Tibial artery (tissue), 4 donors: ENCODE results near the gene N4BP2L2.
A peak's percentile ranks its signal among the peaks of the same experiment; 100 is the strongest.

ENCODE experiments used
- DNase-seq, 2 donors: peaks; one replicate each; pipeline ENCODE4 v3.0.0-alpha.2; 2019
- H3K27ac ChIP-seq, 2 donors: fragments of 200-600 bp; sonication (generic) in 1 of 2; 1 replicate in 1 of 2; 2 replicates in 1 of 2; pipeline ENCODE4 v1.5.1; 2018 to 2019; ENCODE audit warnings: mild to moderate bottlenecking in 1 of 2
- H3K27me3 ChIP-seq, 2 donors: fragments of 200-600 bp; sonication (generic) in 1 of 2; one replicate each; pipeline versions ENCODE4 v1.5.1 to v1.6.0; 2016 to 2019
- H3K36me3 ChIP-seq, 3 donors: fragments of 200-600 bp; sonication (generic) in 2 of 3; one replicate each; pipeline ENCODE4 v1.5.1; 2016 to 2019; ENCODE audit warnings: mild to moderate bottlenecking in 2 of 3
- H3K4me1 ChIP-seq, 4 donors: fragments of 200-600 bp; sonication (generic) in 2 of 4; 1 replicate in 3 of 4; 2 replicates in 1 of 4; pipeline ENCODE4 v1.5.1; 2016 to 2019
- H3K4me3 ChIP-seq, 2 donors: fragments of 200-600 bp; sonication (generic) in 1 of 2; 1 replicate in 1 of 2; 2 replicates in 1 of 2; pipeline ENCODE4 v1.5.1; 2018 to 2019; ENCODE audit warnings: mild to moderate bottlenecking in 2 of 2
- H3K9me3 ChIP-seq, 3 donors: fragments of 200-600 bp; sonication (generic) in 1 of 3; one replicate each; pipeline ENCODE4 v1.5.1; 2016 to 2019
- intact Hi-C: fragments of 100-400 bp; cut with DNase I; formaldehyde crosslinking; loops from one replicate; pipeline ENCODE4 v1.15.0; 2023; ENCODE audit warnings: low total_unique reads
- TF ChIP-seq, protein P1 (sequence below), 2 experiments: fragments of 200-600 bp in 1 of 2; fragments of 450-650 bp in 1 of 2; IDR thresholded peaks; one replicate each; pipeline ENCODE4 v1.5.1; 2017 to 2019; ENCODE audit warnings: antibody characterized with exemption in 2 of 2, mild to moderate bottlenecking in 1 of 2, moderate library complexity in 1 of 2

The N4BP2L2 gene

DNA sequence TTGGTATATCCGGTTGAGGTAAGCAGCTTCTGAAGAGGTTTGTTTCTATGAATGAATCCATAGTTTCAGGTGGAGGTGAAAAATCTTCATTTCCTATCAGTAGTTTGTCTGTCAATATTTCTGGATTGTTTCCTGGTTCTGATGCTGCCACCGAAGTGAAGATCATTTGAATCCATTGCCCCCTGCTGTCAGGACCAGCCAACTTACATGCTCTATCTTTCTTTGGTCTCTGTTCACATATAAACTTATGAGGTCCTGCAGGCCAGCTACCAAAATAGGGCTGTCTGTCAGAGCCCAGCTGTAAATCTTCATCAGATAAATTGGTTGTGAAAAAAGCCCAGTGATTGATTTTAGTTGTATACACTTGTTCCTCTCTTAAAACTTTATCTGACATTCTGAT is 95.5 kb downstream of the N4BP2L2 start:
- Histone ChIP-seq H3K4me3 (no peak overlapping the region), H3K27me3 (no peaks in the 10 kb centered on the region), H3K36me3 (peaks cover 0 to 18% (median 18%) of the 10 kb centered on the region in 3 donors), H3K27ac (no peak overlapping the region), H3K4me1 (no peaks in the 10 kb centered on the region), H3K9me3 (no peaks in the 10 kb centered on the region)
- intact Hi-C loops: no loop called here
- no peak for DNase-seq
- TF ChIP-seq, protein P1, sequence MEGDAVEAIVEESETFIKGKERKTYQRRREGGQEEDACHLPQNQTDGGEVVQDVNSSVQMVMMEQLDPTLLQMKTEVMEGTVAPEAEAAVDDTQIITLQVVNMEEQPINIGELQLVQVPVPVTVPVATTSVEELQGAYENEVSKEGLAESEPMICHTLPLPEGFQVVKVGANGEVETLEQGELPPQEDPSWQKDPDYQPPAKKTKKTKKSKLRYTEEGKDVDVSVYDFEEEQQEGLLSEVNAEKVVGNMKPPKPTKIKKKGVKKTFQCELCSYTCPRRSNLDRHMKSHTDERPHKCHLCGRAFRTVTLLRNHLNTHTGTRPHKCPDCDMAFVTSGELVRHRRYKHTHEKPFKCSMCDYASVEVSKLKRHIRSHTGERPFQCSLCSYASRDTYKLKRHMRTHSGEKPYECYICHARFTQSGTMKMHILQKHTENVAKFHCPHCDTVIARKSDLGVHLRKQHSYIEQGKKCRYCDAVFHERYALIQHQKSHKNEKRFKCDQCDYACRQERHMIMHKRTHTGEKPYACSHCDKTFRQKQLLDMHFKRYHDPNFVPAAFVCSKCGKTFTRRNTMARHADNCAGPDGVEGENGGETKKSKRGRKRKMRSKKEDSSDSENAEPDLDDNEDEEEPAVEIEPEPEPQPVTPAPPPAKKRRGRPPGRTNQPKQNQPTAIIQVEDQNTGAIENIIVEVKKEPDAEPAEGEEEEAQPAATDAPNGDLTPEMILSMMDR (IDR thresholded peaks at IDR 0.05): peak in 1 of 2 experiments; percentile 32

DNA sequence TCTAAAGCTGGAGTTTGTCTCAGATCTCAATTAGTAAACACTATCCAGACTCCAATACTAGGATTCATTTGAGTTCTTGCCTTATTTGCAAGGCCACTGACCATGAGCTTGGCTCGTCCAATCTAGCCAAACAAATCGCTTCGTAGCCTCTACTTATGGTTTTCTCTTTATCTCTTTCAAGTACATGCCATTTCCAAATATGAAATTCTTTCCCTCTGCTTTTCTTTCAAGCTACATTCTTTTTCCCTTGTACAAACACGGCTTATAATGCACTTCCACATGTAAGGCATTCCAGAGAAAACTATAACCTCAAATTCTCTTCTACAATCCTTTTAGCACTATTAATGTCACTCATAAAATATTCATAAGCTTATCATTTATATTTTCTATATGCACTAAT is 99.7 kb downstream of the N4BP2L2 start:
- Histone ChIP-seq H3K36me3 (peaks cover 6 to 18% (median 7%) of the 10 kb centered on the region in 3 donors), H3K27ac (no peak overlapping the region), H3K4me3 (no peak overlapping the region), H3K27me3 (no peaks in the 10 kb centered on the region), H3K9me3 (no peaks in the 10 kb centered on the region), H3K4me1 (no peaks in the 10 kb centered on the region)
- TF ChIP-seq, protein P1 (IDR thresholded peaks at IDR 0.05): no peak
- intact Hi-C loops: no loop called here
- no peak for DNase-seq

DNA sequence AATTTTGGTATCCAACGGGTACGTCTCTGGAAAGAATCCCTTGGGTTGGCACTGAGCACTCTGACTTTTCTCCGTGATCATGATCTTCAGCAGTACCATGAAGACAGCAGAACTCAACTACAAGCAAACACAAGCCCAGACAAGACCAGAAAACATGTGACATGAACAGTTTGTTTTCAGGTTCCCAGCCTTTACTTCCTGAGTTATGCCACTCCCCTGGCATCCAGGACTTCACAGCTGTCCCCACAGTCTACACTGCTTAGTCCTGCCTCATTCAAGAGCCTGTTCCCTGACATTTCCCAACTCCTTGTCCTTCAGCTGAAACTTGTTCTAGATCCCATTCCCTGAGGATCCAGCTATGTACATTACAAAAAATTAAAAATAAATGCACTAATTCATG is 105.7 kb downstream of the N4BP2L2 start:
- Histone ChIP-seq H3K27me3 (no peaks in the 10 kb centered on the region), H3K36me3 (peaks cover 0 to 12% (median 7%) of the 10 kb centered on the region in 3 donors), H3K4me1 (peaks cover 0 to 12% (median 6%) of the 10 kb centered on the region in 4 donors), H3K4me3 (no peak overlapping the region), H3K27ac (no peak overlapping the region), H3K9me3 (no peaks in the 10 kb centered on the region)
- no peak for DNase-seq
- TF ChIP-seq, protein P1 (IDR thresholded peaks at IDR 0.05): no peak
- intact Hi-C loops: no loop called here

DNA sequence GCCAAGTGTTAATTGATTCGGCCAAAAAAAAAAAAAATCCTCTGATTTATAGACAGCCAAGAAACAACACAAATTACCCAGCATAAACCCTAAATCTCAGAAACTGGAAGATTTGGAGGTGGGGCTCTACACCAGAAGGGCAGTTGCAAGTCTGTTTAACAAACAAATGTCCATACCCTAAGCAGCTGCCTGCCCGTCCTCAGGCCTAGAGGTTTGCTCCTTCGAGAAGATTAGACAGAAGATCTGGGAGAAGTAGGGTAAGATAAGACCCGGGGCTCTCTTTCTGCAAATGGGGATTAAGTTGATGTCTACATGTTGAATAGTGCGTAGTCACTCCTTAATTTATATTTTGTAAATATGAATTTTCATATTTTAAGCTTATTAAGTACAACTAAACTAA is 107.2 kb downstream of the N4BP2L2 start:
- no peak for DNase-seq
- Histone ChIP-seq H3K4me1 (peaks cover 0 to 17% (median 11%) of the 10 kb centered on the region in 4 donors), H3K4me3 (no peak overlapping the region), H3K27me3 (no peaks in the 10 kb centered on the region), H3K9me3 (no peaks in the 10 kb centered on the region), H3K36me3 (peaks cover 0 to 12% (median 7%) of the 10 kb centered on the region in 3 donors), H3K27ac (no peak overlapping the region)
- TF ChIP-seq, protein P1 (IDR thresholded peaks at IDR 0.05): no peak
- intact Hi-C loops: no loop called here

DNA sequence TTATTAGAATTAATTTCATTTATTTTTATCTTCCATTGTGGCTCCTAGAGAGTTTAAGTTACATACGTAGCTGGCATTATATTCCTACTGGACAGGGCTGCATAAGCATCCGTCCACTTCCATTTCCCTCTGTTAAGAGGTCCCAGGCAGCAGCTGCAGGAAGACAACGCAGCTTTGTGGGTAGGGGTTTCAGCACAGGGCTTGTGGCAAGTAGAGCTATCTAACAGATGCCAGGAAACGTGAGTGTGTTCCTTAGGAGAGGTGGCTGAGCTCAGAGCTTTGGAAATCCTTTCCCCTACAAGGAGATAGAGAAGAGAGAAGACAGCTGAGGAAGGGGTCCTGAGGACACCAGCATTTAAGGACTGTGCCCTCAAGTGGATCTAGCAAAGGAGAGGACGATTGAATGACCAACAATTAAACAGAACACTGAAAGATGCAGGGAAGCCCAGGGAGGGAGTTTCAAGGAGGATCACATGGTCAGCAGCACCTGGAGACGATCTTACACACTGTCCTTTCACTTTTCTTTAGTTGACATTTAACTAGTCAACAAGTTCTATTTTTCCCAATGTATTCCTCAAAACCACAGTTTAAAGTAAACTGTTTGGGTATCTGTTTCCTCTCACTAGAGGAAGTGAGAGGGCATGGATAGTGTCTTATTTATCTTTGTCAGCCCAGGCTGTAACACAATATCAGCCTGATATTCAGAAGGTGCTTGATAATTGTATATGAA is 108.4 kb downstream of the N4BP2L2 start:
- peaks cover 0 to 5% (median 4%) of the 10 kb centered on the region in 3 donors for H3K36me3 ChIP-seq
- TF ChIP-seq, protein P1 (IDR thresholded peaks at IDR 0.05): no peak
- no peak overlapping the region for H3K4me3 ChIP-seq
- H3K27ac ChIP-seq: no peak overlapping the region
- H3K27me3 ChIP-seq: no peaks in the 10 kb centered on the region
- no peaks in the 10 kb centered on the region for H3K9me3 ChIP-seq
- peaks cover 0 to 25% (median 16%) of the 10 kb centered on the region in 4 donors for H3K4me1 ChIP-seq
- no peak for DNase-seq
- intact Hi-C loops: no loop called here
